Measurements from ENCODE around the gene PRXL2A.

PRXL2A gene

GRCh38 chr10:80444646-80445319, 36.4 kb downstream of the PRXL2A start:
- DNase-seq (ENCODE audit: low read depth in 2 of 2) = peak in 1 of 2 donors; percentile 62

DNA sequence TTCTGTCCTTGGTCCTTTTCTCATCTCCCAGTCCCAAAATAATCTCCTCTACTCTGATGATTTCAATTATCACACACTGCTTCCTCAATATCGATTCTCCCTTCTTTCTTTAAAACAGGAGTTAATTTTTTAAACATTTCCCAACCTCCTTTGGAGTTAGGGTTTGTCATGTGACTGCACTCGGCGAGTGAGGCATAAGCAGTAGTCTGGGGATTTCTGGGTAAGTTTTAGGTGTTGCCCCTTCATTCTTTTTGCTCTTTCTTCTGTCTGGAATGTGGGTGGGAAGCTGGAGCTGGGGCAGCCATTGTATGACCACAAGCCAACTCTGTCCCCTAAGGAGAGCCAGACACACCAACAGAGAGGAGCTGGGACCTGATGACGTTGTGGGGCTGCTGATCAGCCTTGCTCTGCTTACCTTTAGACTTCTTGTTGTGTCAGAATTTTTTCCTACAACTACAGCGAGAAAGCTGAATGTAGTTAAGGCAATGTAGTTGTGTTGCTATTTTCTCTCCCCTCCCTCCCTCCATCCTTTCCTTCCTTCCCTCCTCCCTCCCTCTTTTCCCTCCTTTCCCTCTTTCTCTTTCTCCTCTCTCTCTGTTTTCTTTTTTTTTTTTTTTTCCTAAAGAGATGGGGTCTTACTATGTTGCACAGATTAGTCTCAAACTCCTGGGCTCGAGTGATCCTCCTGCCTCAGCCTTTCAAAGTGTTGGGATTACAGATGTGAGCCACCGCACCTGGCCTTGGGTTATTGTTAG, 39.3 kb downstream of the PRXL2A start:
- DNase-seq (ENCODE audit: low read depth in 2 of 2) = no peak

DNA sequence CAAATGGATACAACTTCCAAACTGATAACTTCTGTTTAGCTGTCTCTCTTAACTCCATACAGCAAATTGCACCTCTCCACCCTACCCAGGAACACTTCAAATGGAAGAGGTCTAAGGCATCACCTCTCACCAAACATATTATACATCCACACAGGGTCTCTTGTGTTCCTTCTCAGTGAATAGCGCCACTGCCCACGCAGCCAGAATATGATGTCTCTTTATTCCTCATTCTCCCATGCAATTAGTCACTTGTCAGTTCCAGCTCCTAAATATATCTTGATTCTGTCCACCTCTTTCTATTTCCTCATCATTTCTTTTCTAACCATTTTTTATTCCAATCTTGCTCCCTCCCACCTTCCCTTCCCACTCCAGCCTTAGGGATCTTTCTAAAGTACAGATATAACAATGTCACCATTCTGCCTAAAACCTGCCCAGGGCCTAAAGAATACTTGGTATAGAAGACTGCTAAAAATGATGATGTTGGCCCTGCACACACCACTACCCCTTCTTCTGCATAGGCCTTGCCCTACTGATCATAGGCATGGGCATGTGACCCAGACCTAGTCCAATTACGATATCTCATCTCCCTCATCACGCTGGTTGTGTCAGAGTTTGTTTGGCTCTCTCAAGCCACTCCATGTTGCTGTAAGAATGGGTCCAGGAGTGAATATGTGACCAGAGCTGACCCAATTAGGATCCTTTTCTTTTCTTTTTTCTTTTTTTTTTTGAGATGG, 40.0 kb downstream of the PRXL2A start:
- DNase-seq (ENCODE audit: low read depth in 2 of 2) = no peak

DNA sequence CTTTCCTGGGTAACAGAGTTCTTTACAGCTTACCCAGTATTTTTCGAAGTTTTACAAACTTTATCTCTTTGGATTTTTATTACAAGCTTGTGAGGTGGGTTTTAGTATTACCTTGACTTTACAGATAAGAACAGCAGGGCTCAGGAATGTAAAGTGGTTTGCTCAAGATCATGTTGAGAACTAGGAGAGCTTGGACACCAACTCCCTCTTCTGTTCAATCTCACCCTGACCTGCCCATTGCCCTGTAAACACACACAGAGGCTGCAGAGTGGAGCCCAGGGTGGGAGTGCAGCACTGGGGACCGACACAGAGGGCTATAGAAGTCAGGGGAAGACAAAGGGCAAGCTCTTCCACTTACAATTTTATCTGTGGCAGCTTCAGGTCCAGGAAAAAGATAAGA, 41.2 kb downstream of the PRXL2A start:
- DNase-seq (ENCODE audit: low read depth in 2 of 2) = no peak

DNA sequence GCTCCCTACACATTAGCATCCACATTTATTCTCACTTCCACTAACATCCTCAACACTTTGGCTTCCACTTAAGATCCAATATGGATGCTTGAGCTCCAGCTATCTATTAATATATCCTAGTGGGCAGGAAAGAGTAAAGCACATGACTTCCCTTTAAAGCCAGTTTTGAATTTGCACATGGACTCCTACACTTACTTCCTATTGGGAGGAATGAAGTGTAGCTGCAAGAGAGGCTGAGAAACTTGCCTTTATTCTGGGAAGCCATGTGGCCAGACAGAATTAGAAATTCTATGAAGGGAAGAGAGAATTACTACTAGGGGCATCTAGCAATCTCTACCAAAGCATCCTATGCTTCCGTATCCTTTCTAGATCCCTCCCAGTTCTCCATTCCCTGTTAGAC, 42.8 kb downstream of the PRXL2A start:
- DNase-seq (ENCODE audit: low read depth in 2 of 2) = no peak

DNA sequence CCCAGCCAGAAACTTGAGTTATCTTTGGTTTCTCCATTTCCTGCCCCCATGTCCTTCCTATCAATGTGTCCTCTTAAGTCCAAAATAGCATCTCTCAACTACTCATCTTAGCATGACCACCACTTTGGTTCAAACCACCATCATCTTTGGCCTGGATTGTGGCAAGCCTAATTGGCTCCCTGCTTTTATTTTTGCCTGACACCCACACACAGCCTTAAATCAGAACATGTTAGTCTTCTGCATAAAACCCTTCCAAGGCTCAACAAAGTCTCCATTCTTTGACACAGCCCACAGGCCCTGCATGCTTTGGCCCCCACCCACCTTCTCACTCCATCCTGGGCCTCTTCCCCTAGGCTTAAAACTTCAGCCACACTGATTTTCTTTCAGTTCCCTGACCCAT, 43.7 kb downstream of the PRXL2A start:
- no peak for DNase-seq (ENCODE audit: low read depth in 2 of 2)

GRCh38 chr10:80452640-80453039, 44.3 kb downstream of the PRXL2A start:
- no peak for DNase-seq (ENCODE audit: low read depth in 2 of 2)

GRCh38 chr10:80453056-80453841, 44.9 kb downstream of the PRXL2A start:
- no peak for DNase-seq (ENCODE audit: low read depth in 2 of 2)

- peak; percentile 48 to 54 for DNase-seq (ENCODE audit: low read depth in 2 of 2)
Measured at GRCh38 chr10:80453842-80454512, 45.6 kb downstream of the PRXL2A start, which contains the start of gene TSPAN14. TSS of gene TSPAN14 (plus strand) at chr10:80454310. CDS start at chr10:80489234, 34,924 bp downstream.

DNA sequence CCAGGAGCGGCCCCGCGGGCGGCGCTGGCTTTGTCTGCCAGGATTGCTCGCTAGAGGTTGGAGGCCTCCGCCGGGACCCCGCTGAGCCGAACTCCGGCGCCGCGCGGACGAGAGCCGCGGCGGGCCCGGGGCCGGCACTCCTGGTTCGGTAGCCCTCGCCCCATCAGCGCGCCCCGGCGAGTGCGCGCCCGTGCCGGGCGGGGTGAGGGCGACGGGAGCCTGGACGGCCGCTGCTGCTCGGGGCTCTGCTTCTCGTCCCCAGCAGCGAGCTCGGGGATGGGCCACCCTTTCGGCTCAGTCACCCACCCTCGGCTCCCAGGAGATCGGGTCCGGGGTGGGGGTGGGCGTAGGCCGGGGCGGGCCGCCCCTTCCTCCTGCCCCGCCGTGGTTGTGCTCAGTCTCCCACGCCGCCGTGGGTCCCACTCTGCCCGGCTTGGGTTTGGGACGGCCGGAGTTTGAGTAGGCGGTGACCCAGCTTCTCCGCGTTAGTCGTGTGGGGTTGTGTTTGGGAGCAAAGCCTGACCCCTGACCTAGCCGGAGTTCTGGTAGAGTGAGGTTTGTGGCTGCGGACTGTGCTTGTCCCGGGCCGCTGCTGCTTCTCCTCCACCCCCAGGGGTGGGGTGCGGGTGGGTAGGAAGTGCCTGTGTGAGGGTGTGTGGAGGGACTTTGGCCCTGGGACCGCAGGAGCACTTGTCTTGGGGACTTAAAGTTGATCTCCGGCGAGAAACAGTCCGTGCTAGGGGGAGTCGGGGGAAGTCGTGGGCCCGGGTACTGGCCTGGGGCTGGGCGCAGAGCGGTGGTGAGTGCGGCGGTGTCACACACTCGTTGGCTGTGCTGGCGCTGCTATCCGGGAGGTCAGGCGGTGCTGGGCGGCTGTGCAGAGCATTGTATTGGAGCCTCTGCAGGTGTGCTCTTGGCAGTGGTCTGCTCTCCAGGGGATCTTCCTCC, 46.4 kb downstream of the PRXL2A start:
- no peak for DNase-seq (ENCODE audit: low read depth in 2 of 2)

- DNase-seq (ENCODE audit: low read depth in 2 of 2) = no peak
Measured at GRCh38 chr10:80455461-80456349, 47.4 kb downstream of the PRXL2A start.

GRCh38 chr10:80457554-80458262, 49.4 kb downstream of the PRXL2A start:
- DNase-seq (ENCODE audit: low read depth in 2 of 2) = no peak

DNA sequence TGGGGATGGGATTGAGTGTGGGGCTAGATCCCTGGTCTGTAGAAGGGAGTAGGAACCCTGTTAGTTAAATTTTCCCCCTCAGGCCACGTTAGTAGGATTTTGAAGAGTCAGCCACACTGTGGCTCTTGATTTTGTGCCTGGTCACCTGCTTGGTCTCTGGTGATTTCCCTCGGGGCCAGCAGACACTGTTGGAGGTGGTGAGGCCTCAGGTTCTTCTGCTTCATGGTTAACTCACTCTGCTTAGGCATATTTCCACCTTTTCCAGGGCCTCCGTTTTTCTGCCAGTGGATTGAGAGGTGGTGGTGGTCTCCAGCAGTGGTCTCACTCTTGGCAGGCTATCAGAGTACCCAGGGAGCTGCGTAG, 49.9 kb downstream of the PRXL2A start:
- no peak for DNase-seq (ENCODE audit: low read depth in 2 of 2)

- no peak for DNase-seq (ENCODE audit: low read depth in 2 of 2)
Measured at GRCh38 chr10:80458638-80459037, 50.3 kb downstream of the PRXL2A start.

DNA sequence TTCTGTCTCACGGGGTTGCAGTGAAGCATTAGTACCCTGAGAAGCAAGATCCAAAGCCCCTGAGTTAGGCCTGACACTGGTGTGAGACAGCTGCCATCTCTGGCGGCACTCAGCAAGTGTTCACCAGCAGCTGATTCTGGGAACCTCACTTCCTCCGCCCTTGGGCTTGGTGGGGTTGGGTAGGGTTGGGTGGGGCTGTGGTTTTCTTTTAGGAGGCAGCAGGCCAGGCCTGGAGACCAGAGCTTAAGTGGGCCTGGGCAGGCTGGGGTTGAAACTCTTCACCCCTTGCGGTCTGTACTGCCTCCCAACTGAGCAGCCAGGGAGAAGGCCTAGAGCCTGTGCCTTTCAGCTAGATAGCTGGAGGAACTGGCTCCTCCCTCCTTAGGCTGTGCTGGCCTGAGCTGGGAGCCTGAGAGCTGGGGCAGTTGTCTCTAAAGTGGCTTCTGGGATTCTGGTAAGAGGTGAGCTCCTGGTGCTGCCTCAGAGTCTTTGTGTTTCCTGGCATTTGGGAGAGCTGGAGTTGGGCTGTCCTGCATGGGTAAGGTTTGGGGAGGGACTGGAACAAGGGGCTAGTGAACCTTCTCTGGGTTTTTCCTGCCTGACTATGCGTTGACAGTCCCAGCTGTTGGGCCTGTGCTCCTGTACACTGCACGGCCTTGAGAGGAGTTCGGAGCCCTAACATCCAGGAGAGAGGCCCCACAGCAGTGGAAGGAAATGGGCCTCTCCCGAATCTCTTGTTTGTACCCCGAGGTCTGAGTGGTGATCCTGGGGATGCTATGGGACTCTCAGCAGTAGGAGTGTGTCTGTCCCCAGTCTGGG, 50.9 kb downstream of the PRXL2A start:
- peak; percentile 42 to 45 for DNase-seq (ENCODE audit: low read depth in 2 of 2)

DNA sequence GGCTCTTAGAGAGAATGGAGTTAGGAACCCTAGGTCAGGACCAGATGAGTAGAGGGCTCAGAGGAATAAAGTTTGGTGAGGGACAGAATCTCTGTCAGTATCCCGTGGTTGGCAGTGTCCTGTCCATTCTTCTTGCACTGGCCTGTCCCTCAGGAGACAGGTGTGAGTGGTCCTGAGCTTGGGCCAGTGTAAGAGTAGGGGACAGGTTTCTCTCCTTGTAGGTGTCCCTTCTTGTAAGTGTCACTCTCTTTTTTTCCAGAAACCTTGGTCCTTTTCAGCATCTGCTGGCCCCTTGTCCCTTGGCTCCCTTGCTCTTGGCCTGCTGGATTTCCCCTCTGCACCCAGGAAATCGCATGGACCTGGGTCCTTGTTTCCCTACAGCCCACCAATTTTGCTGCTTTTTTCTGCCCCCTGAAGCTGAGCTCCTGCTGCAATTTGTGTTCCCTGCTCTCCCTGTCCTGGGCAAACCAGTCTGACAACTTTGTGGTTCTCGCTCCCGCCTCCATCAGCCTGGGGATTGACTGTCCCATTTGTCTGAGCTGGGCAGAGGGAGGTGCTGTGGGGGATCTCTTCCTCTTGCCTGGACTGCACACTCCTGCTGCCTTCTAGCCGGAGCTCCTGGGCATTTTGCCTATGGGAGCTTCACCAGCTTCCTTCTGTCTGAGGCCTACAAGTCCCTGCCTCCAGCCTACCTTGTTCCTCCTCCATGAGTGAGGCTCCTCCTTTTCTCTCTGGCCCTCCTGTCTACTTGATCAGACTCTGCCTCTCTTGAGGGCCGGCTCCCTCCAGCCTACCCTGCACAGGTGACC, 52.3 kb downstream of the PRXL2A start:
- DNase-seq (ENCODE audit: low read depth in 2 of 2) = no peak

Measured in stimulated activated CD8-positive, alpha-beta memory T cell treated with anti-CD3 and anti-CD28 coated beads, Interleukin-2, amount 100 ng/mL, for 1 hour (primary cell).